HCT116 (cell line): ENCODE results near the gene ROR2. TPM values are rescaled to one million over a fixed set of nuclear protein-coding genes. Genes with fewer than 3 reads are reported as not detected.

Experiments
- ATAC-seq: fragments of 200-7000 bp; cut with Tn5 transposase; 2 replicates; pipeline ENCODE4 v1.9.1; 2020; ENCODE audit warnings: mild to moderate bottlenecking, moderate library complexity
- BruUV-seq: library from RNA; stranded (reverse); fragments of 400-500 nt; replicated peaks from 2 replicates; lab custom pipeline; 2021; lab: Mats Ljungman, UMichigan
- CTCF ChIA-PET: fragments of 300-600 bp; sonication (Branson Sonifier 250); formaldehyde crosslinking; loops from one replicate; lab custom pipeline; 2021; ENCODE audit warnings: antibody characterized with exemption; lab: Charles Lee
- POLR2A ChIA-PET: fragments of 300-600, 350-600 bp; sonication (Branson Sonifier 250); formaldehyde crosslinking; loops from one replicate; lab custom pipeline; 2021; ENCODE audit warnings: antibody characterized with exemption; lab: Charles Lee
- RAD21 ChIA-PET, 2 experiments: fragments of 300-600 bp; sonication (Branson Sonifier 250); formaldehyde crosslinking; loops; one replicate each; lab custom pipeline; 2023; ENCODE audit warnings: low total read pairs in 2 of 2; ENCODE audit not compliant: uncharacterized antibody in 2 of 2, unreplicated experiment in 2 of 2, low non-redundant PET in 1 of 2; lab: Charles Lee
- DNase-seq: peaks from one replicate; pipeline ENCODE4 v3.0.0-alpha.2; 2010; ENCODE audit warnings: low read depth, low spot score
- H2AFZ ChIP-seq: fragments of 200-600 bp; shearing (Covaris generic), sonication (generic); 2 replicates; pipeline ENCODE4 v1.6.1; 2017; ENCODE audit warnings: low read depth, mixed run types, mixed read lengths, antibody characterized with exemption, low read length; ENCODE audit not compliant: poor library complexity, severe bottlenecking
- H3K27ac ChIP-seq: 2 replicates; pipeline ENCODE4 v1.5.1; 2012; ENCODE audit warnings: low read depth, low read length
- H3K27me3 ChIP-seq: fragments of 200-600 bp; sonication (generic); 2 replicates; pipeline ENCODE4 v1.6.1; 2016; ENCODE audit warnings: mixed run types, low read length, mixed read lengths; ENCODE audit not compliant: insufficient read depth
- H3K36me3 ChIP-seq, 2 experiments: fragments of 200-500 bp in 1 of 2; fragments of 200-600 bp in 1 of 2; sonication (Bioruptor generic) in 1 of 2; sonication (generic) in 1 of 2; 2 replicates each; pipeline versions ENCODE4 v1.5.1 to v1.6.1; 2014 to 2016; ENCODE audit warnings: low read length in 2 of 2, inconsistent platforms in 1 of 2, mixed read lengths in 1 of 2, mixed run types in 1 of 2; ENCODE audit not compliant: insufficient read depth in 2 of 2, control insufficient read depth in 1 of 2
- H3K4me1 ChIP-seq, 2 experiments: fragments of 200-600 bp in 1 of 2; sonication (generic) in 1 of 2; 2 replicates each; pipeline versions ENCODE4 v1.5.1 to v1.6.1; 2012 to 2017; ENCODE audit warnings: low read length in 2 of 2, inconsistent platforms in 1 of 2, mild to moderate bottlenecking in 1 of 2, mixed read lengths in 1 of 2, mixed run types in 1 of 2, moderate library complexity in 1 of 2; ENCODE audit not compliant: insufficient read depth in 2 of 2, control insufficient read depth in 1 of 2
- H3K4me2 ChIP-seq: fragments of 200-600 bp; sonication (generic); 2 replicates; pipeline ENCODE4 v1.6.1; 2017; ENCODE audit warnings: mixed run types, low read length, mixed read lengths
- H3K4me3 ChIP-seq, 2 experiments: fragments of 200-600 bp in 1 of 2; sonication (generic) in 1 of 2; replicated peaks in 1 of 2; 2 replicates each; pipeline ENCODE4 v1.5.1; 2011 to 2016; ENCODE audit warnings: low read length in 2 of 2, control low read depth in 1 of 2, low read depth in 1 of 2, mild to moderate bottlenecking in 1 of 2, mixed read lengths in 1 of 2, mixed run types in 1 of 2
- H3K79me2 ChIP-seq: fragments of 200-600 bp; sonication (generic); 2 replicates; pipeline ENCODE4 v1.6.1; 2017; ENCODE audit warnings: mild to moderate bottlenecking, mixed run types, low read length, moderate library complexity, mixed read lengths; ENCODE audit not compliant: insufficient read depth
- H3K9ac ChIP-seq: fragments of 200-600 bp; sonication (generic); 2 replicates; pipeline ENCODE4 v1.6.1; 2016; ENCODE audit warnings: low read length, mixed read lengths
- H3K9me2 ChIP-seq: fragments of 200-600 bp; sonication (generic), shearing (Covaris generic); 2 replicates; pipeline ENCODE4 v1.6.1; 2017; ENCODE audit warnings: mixed run types, mild to moderate bottlenecking, moderate library complexity; ENCODE audit not compliant: insufficient read depth
- H3K9me3 ChIP-seq, 2 experiments: fragments of 200-500 bp in 1 of 2; fragments of 200-600 bp in 1 of 2; sonication (Bioruptor generic) in 1 of 2; sonication (generic) in 1 of 2; 2 replicates each; pipeline ENCODE4 v1.6.1; 2014 to 2017; ENCODE audit warnings: low read length in 2 of 2, mixed read lengths in 2 of 2, inconsistent platforms in 1 of 2, low read depth in 1 of 2, mild to moderate bottlenecking in 1 of 2, mixed run types in 1 of 2, moderate library complexity in 1 of 2; ENCODE audit not compliant: control insufficient read depth in 1 of 2, insufficient read depth in 1 of 2
- H4K20me1 ChIP-seq: fragments of 200-600 bp; sonication (generic), shearing (Covaris generic); 2 replicates; pipeline ENCODE4 v1.6.1; 2017; ENCODE audit warnings: mixed run types, mild to moderate bottlenecking, moderate library complexity; ENCODE audit not compliant: insufficient read depth
- CBX3 ChIP-seq: IDR thresholded peaks from 2 replicates; pipeline ENCODE4 v1.6.1; 2012; ENCODE audit warnings: low read depth
- CEBPB ChIP-seq: IDR thresholded peaks from 2 replicates; pipeline ENCODE4 v1.6.1; 2012; ENCODE audit warnings: low read depth
- EGR1 ChIP-seq: IDR thresholded peaks from 2 replicates; pipeline ENCODE4 v1.6.1; 2012; ENCODE audit warnings: low read depth
- EZH2 ChIP-seq: fragments of 200-600 bp; sonication (generic); IDR thresholded peaks from 2 replicates; pipeline ENCODE4 v1.6.1; 2017; ENCODE audit warnings: antibody characterized with exemption, mixed run types
- EZH2phosphoT487 ChIP-seq: fragments of 200-600 bp; IDR thresholded peaks from 2 replicates; pipeline ENCODE4 v1.6.1; 2018; ENCODE audit warnings: antibody characterized with exemption, borderline replicate concordance
- JUND ChIP-seq: IDR thresholded peaks from 2 replicates; pipeline ENCODE4 v1.6.1; 2012
- POLR2A ChIP-seq: IDR thresholded peaks from 2 replicates; pipeline ENCODE4 v1.7.0; 2011; ENCODE audit warnings: borderline replicate concordance; ENCODE audit not compliant: insufficient read depth, insufficient read length; ENCODE audit errors: extremely low read depth
- RAD21 ChIP-seq: IDR thresholded peaks from 2 replicates; pipeline ENCODE4 v1.6.1; 2012; ENCODE audit warnings: low read depth, mild to moderate bottlenecking
- REST ChIP-seq: IDR thresholded peaks from 2 replicates; pipeline ENCODE4 v1.6.1; 2012; ENCODE audit warnings: low read depth
- SIN3A ChIP-seq: IDR thresholded peaks from 2 replicates; pipeline ENCODE4 v1.6.1; 2012; ENCODE audit warnings: low read depth
- SRF ChIP-seq: IDR thresholded peaks from 2 replicates; pipeline ENCODE4 v1.6.1; 2012; ENCODE audit warnings: low read depth
- YY1 ChIP-seq: IDR thresholded peaks from 2 replicates; pipeline ENCODE4 v1.6.1; 2011; ENCODE audit warnings: low read length, low read depth, moderate library complexity, mild to moderate bottlenecking; ENCODE audit not compliant: insufficient replicate concordance; ENCODE audit errors: extremely low read depth
- ZFX ChIP-seq: fragments of 450-650 bp; IDR thresholded peaks from 2 replicates; pipeline ENCODE4 v1.6.1; 2017
- ZNF274 ChIP-seq: fragments of 200-500 bp; sonication (Bioruptor generic); IDR thresholded peaks from 2 replicates; pipeline ENCODE4 v1.6.1; 2014; ENCODE audit warnings: mild to moderate bottlenecking, low read depth, low read length, inconsistent platforms
- intact Hi-C: fragments of 100-400 bp; cut with micrococcal nuclease; formaldehyde crosslinking; loops from 2 replicates; pipeline ENCODE4 v1.10.0; 2022
- total RNA-seq: library from RNA; stranded (reverse); gene quantifications from one replicate; pipeline ENCODE4 v1.2.1, GENCODE V29; 2021; ENCODE audit not compliant: unreplicated experiment
- TF ChIP-seq, protein P1 (sequence below): IDR thresholded peaks from 2 replicates; pipeline ENCODE4 v1.6.1; 2012
- TF ChIP-seq, protein P2 (sequence below): IDR thresholded peaks from 2 replicates; pipeline ENCODE4 v1.6.1; 2011; ENCODE audit warnings: mild to moderate bottlenecking, low read length, moderate library complexity; ENCODE audit not compliant: insufficient replicate concordance; ENCODE audit errors: extremely low read depth

The ROR2 gene
- total RNA-seq, 1 experiment from 2014 or later: 15.7 TPM

DNA sequence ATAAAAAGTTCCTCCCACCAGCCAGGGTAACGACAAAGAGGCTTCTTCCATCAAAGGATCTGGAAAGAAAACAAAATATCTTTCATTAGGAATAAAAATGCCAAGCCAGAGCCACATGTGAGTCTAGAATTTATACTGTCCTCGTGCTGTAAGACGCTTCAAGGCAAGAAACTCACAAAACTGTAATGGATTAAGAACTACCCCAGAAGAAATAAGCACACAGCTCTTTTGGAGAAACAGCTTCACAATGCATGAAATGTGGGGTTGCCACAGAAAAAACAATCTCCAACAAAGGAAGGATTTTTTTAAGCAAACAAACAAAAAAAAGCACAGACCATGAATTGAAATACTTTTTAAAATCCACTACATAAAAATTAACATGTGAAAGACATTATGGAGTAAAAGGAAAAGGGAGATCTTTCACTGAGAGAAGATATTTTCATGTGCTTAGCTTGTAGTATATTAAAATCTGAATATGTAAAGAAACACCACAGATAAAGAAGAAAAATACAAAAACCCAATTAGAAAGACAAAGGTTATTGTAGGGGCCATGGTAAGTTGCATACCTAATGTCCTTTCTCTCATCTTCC, 385.9 kb downstream of the ROR2 start:
- TF ChIP-seq RAD21: no peak
- TF ChIP-seq, protein P1, sequence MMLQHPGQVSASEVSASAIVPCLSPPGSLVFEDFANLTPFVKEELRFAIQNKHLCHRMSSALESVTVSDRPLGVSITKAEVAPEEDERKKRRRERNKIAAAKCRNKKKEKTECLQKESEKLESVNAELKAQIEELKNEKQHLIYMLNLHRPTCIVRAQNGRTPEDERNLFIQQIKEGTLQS: no peak
- no peak for TF ChIP-seq CEBPB
- no peak for TF ChIP-seq SIN3A
- TF ChIP-seq SRF: no peak
- no peak for TF ChIP-seq POLR2A
- TF ChIP-seq ZFX: no peak
- TF ChIP-seq JUND: no peak
- no peak for TF ChIP-seq ZNF274
- no peak for TF ChIP-seq YY1
- TF ChIP-seq CBX3: no peak
- TF ChIP-seq, protein P2, sequence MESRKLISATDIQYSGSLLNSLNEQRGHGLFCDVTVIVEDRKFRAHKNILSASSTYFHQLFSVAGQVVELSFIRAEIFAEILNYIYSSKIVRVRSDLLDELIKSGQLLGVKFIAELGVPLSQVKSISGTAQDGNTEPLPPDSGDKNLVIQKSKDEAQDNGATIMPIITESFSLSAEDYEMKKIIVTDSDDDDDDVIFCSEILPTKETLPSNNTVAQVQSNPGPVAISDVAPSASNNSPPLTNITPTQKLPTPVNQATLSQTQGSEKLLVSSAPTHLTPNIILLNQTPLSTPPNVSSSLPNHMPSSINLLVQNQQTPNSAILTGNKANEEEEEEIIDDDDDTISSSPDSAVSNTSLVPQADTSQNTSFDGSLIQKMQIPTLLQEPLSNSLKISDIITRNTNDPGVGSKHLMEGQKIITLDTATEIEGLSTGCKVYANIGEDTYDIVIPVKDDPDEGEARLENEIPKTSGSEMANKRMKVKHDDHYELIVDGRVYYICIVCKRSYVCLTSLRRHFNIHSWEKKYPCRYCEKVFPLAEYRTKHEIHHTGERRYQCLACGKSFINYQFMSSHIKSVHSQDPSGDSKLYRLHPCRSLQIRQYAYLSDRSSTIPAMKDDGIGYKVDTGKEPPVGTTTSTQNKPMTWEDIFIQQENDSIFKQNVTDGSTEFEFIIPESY: no peak
- TF ChIP-seq EZH2phosphoT487: no peak
- TF ChIP-seq REST: no peak
- no peak for TF ChIP-seq EGR1
- TF ChIP-seq EZH2: no peak
- no peak overlapping the region for H3K4me3 ChIP-seq
- BruUV-seq: no TSS peak
- no peaks in the 10 kb centered on the region for H3K36me3 ChIP-seq
- H3K27ac ChIP-seq: no peak overlapping the region
- intact Hi-C loops: no loop called here
- ChIA-PET POLR2A (no interaction called here), RAD21 (no interaction called here), CTCF (no interaction called here)
- H2AFZ ChIP-seq: no peak overlapping the region
- no peak overlapping the region for H3K4me2 ChIP-seq
- H3K9me3 ChIP-seq: no peaks in the 10 kb centered on the region
- H4K20me1 ChIP-seq: no peaks in the 10 kb centered on the region
- H3K9ac ChIP-seq: no peak overlapping the region
- no peaks in the 10 kb centered on the region for H3K9me2 ChIP-seq
- H3K79me2 ChIP-seq: no peaks in the 10 kb centered on the region
- ATAC-seq (no peak), DNase-seq (no peak)
- H3K4me1 ChIP-seq: peaks cover 0 to 3% of the 10 kb centered on the region in 2 experiments; a peak in 1 of 4 replicates
- no peaks in the 10 kb centered on the region for H3K27me3 ChIP-seq
